GM10847 (cell line): Measurements from ENCODE around the gene ROR1.

Experiments
- POLR2A ChIP-seq: IDR thresholded peaks from 2 replicates; pipeline ENCODE4 v1.6.1; 2011; ENCODE audit not compliant: insufficient read length; ENCODE audit errors: extremely low read depth

The ROR1 gene

DNA sequence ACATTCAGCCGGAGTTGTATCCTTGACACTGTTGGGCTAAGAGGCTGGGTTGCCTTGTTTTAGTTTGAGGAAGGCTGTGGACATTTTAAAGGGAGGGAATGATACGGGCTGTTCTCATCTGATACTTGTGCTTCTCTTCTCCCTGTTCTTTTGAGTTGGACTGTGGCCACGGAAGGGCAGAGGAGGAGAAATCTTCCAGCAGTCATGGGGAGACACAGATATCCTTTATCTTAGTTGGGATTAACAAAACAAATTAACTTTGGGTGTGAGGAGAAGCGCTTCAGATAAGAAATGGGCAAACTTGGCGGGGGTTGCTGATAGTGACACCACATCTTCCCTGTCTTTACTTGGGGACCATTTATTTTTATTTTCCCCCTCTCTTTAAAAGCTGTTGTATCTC lies 138.8 kb downstream of the ROR1 start:
- TF ChIP-seq POLR2A: no peak

- no peak for TF ChIP-seq POLR2A
Observed at GRCh38 chr1:63913533-63913932, 139.7 kb downstream of the ROR1 start.

GRCh38 chr1:63914241-63914640 lies 140.4 kb downstream of the ROR1 start:
- TF ChIP-seq POLR2A: no peak

- no peak for TF ChIP-seq POLR2A
Observed at GRCh38 chr1:63914706-63915105, 140.9 kb downstream of the ROR1 start.

GRCh38 chr1:63915121-63915520 lies 141.3 kb downstream of the ROR1 start:
- no peak for TF ChIP-seq POLR2A

DNA sequence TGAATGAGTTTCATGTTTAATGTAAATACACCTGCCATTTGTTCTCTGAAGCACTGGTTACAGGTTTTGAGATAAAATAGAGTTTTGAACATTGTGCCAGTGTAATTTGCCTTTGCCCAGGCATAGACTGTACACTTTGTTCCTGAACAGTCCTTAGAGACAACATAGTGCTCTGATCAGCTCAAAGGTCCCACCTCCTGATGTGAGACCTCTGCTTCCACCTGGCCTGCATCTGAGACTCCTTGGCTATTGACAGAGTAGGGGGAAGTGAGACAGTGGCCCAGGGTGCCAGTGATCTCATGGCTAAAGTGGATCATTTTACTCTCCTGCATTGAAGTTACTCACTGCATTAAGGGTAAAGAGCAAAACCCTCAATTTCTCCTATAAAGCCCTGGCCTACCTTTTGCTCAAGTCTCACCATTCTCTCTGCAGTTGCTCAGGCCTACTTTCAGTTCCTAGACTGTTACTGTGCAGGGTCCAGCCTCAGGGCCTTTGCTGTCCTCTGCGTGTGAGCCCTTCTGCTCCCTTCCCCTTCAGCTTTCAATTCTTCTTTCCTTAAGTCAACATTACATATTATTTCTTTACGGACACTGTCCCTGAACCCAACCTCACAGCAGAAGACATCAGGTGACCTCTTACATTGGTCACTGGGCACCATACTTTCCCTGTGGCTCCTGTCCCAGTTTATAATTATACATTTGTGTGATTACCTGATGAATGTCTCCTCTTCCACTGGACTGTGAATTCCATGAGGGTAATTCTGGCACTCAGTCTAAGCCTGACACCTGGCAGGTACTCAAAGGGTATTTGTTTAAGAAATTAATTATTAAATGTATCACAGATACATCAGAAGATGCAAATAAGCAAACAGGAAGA lies 142.9 kb downstream of the ROR1 start:
- TF ChIP-seq POLR2A: no peak

DNA sequence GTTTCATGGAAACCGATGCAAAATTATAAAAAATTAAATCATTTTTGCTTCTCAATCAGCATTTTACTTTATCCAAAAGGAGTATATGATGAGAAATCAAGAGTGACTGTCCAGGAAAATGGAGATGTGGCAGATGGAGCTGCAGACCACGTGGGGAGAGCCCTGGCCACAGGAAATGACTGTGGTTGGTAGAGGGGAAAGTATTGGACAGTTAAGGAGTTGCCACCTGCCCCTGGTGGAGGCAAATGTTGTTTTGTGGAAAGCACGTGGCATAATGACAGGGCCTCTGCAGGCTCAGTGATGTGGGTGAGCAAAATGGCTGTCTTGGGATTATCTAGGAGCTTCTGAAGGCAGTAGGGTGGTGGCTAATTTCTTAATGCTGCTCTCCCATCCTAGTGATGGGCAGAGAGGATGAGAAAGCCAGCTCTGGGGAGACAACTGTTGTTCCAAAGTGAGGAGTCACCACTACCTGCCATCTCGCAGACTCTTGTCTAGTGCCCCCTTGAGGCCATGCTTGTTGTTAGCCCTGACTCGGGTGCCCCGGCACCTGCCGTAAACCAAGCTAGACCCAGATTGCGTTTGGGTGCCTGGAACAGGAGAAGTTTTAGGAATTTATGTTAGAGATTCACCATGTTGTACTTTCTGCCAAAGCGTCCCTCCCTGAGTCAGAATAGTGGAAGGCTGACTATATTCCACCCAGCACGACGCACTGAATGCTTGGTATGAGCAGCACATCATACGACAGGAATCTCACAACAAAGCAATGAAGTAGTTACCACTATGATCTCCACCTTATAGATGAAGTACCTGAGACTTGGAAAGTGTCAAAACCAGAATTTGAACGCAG lies 144.0 kb downstream of the ROR1 start:
- no peak for TF ChIP-seq POLR2A

- TF ChIP-seq POLR2A: no peak
Observed at GRCh38 chr1:63918418-63918945, 144.7 kb downstream of the ROR1 start.

DNA sequence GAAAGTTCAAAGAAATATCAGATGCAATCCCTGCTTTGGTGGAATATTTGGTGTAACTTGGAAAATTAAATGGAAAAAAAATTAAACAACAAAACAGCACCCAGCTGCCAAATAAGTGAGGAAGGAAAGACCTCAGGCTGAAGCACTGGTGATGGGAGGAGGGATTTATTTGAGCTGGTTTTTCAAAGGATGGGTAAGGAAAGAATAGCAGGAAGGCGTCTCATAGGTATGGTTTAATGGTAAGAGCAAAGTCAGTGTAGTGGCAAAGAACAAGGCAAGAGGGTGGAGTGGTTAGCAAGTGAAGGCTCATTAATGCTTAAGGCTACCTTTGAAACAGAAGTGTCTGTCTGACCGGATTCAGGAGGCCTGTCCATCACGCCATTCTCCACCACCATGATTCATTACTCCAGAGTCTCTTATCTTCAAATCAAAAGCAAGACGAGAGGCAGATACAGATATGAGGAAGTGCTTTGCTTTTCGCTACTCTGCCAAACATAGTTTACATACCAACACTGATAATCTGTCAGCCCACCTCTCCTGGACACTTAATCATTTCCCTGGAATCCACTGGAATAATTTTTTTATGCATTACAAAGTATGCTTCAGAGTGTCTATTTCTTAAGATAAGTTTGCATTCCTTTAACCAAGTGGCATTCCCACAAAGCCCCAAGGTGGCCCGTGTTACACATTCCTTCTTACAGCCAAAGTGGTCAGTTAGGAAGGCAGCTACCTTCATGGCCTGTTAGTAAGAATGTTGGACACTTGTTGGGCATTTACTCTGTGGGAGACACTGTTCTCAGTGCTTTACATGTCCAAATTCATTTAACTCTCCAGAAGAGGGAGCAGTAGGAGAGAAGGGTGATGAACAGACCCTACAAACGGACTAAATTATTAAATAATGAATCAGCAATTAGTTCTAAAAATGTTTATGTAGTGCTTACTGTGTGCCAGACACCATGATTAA lies 146.6 kb downstream of the ROR1 start:
- no peak for TF ChIP-seq POLR2A

- no peak for TF ChIP-seq POLR2A
Observed at GRCh38 chr1:63921359-63921758, 147.5 kb downstream of the ROR1 start.

GRCh38 chr1:63921802-63922201 lies 148.0 kb downstream of the ROR1 start:
- no peak for TF ChIP-seq POLR2A

DNA sequence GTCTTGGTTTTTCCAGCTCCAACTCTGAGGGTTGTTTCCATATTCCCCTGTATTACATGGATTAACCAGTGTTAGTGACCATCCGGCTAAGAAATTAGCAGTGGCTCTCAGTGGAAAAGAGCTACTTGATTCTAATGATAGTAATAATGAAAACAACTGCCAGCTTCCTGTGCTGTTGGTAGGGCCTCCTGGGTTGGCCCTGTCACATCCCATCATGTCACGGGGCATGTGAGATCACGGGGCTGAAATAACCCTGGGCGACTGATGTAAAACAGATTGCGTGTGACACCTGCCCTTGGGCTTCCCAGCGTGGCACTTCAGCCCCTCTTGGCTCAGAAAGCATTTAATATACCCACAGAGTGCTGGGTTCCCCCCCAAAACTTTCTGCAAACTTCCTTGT lies 149.0 kb downstream of the ROR1 start:
- TF ChIP-seq POLR2A: no peak

DNA sequence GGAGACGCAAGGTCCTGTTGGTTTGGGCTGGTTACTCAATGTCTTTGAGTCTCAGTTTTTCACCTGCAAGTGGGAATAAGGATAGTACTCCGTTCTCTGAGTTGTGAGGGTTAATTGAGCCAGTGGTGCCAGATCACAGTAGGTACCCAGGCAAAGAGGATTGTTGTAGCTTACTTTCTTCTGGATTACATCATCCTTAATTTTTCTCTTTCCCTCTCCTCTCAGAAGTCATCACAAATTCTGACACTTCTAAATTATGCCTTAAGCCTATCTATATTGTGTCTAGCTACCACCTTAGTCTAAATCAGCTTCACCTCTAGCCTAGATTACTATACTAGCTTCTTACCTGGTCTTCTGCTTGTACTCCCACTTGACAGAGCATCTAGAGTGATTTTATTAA lies 149.5 kb downstream of the ROR1 start:
- no peak for TF ChIP-seq POLR2A

DNA sequence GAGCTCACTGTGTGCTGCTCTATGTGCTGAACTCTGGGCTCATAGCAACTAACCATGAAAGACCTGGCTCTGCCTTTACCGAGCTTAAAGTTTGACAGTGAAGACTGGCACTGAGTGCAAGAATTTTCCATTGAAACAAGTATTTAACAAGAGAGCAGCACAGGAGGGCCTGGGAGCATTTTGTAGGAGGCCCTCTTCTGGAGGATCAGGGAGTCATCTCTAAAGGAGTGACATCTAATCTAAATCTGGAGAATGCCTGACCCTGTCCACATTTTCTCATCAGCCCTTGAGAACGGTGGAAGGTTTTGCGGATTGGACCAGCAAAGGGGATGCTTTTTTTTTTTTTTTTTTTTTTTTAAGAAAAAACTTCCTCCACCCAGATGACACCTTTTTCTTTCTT lies 150.8 kb downstream of the ROR1 start:
- TF ChIP-seq POLR2A: no peak

- no peak for TF ChIP-seq POLR2A
Observed at GRCh38 chr1:63928186-63929105, 154.6 kb downstream of the ROR1 start.
